Esophagus (tissue), 2 donors: ENCODE results near the gene MACF1. TPM values are rescaled to one million over a fixed set of nuclear protein-coding genes. Genes with fewer than 3 reads are reported as not detected.
A peak's percentile ranks its signal among the peaks of the same experiment; 100 is the strongest.

ENCODE experiments used
- H3K27ac ChIP-seq, 2 donors: one replicate each; pipeline ENCODE4 v1.5.1; 2013; ENCODE audit warnings: low read depth in 2 of 2, mild to moderate bottlenecking in 2 of 2, inconsistent platforms in 1 of 2, low read length in 1 of 2, moderate library complexity in 1 of 2
- H3K27me3 ChIP-seq, 2 donors: one replicate each; pipeline ENCODE4 v1.6.1; 2013; ENCODE audit warnings: low read length in 2 of 2, control low read depth in 1 of 2, mild to moderate bottlenecking in 1 of 2; ENCODE audit not compliant: insufficient read depth in 2 of 2, control insufficient read depth in 1 of 2
- H3K36me3 ChIP-seq, 2 donors: one replicate each; pipeline ENCODE4 v1.6.1; 2013; ENCODE audit warnings: low read length in 1 of 2; ENCODE audit not compliant: control insufficient read depth in 2 of 2, insufficient read depth in 2 of 2
- H3K4me1 ChIP-seq, 2 donors: one replicate each; pipeline ENCODE4 v1.6.1; 2013; ENCODE audit warnings: low read length in 1 of 2; ENCODE audit not compliant: control insufficient read depth in 2 of 2, insufficient read depth in 2 of 2
- H3K4me3 ChIP-seq, 2 donors: one replicate each; pipeline ENCODE4 v1.5.1; 2013; ENCODE audit warnings: low read length in 2 of 2, mild to moderate bottlenecking in 2 of 2, low read depth in 1 of 2, moderate library complexity in 1 of 2
- H3K9me3 ChIP-seq, 2 donors: one replicate each; pipeline ENCODE4 v1.6.1; 2013; ENCODE audit warnings: mild to moderate bottlenecking in 2 of 2, low read depth in 1 of 2, low read length in 1 of 2, moderate library complexity in 1 of 2; ENCODE audit not compliant: control insufficient read depth in 2 of 2, insufficient read depth in 1 of 2
- WGBS, 2 donors: extraction: QIAGEN DNeasy Blood & Tissue Kit; methylation state at CpG; one replicate each; pipeline ENCODE4 v1.1.7; 2013; 5-methylcytosine and 5-hydroxymethylcytosine counted together
- polyA plus RNA-seq, 2 donors: library from polyadenylated mRNA; stranded (reverse); fragments of 200-250 nt; gene quantifications; one replicate each; pipeline ENCODE4 v1.2.3, GENCODE V29; 2013
- donor health status: healthy with polysubstance abuse.
- donor health status: Bipolar disorder and iron deficiency.

The MACF1 gene
- polyA plus RNA-seq, 2 donors = 35.2 to 40.1 TPM

GRCh38 chr1:39310691-39311090 is 106.2 kb downstream of the MACF1 start:
- Histone ChIP-seq H3K36me3 (peaks cover 6 to 11% of the 10 kb centered on the region in 2 donors), H3K4me3 (no peak overlapping the region), H3K27ac (no peak overlapping the region), H3K27me3 (no peaks in the 10 kb centered on the region), H3K4me1 (no peaks in the 10 kb centered on the region), H3K9me3 (no peaks in the 10 kb centered on the region)
- WGBS, 2 donors = 79 to 83% methylated on average over 4 of the region's 4 CpGs

- Histone ChIP-seq H3K27ac (no peak overlapping the region), H3K4me3 (no peak overlapping the region), H3K27me3 (no peaks in the 10 kb centered on the region), H3K36me3 (peaks cover 11 to 20% of the 10 kb centered on the region in 2 donors), H3K9me3 (no peaks in the 10 kb centered on the region), H3K4me1 (no peaks in the 10 kb centered on the region)
- 80 to 87% methylated on average over 8 of the region's 8 CpGs for WGBS, 2 donors
Observed at GRCh38 chr1:39317111-39317510, 112.6 kb downstream of the MACF1 start.

GRCh38 chr1:39317910-39318633 is 113.6 kb downstream of the MACF1 start:
- Histone ChIP-seq H3K4me3 (no peak overlapping the region), H3K9me3 (no peaks in the 10 kb centered on the region), H3K4me1 (no peaks in the 10 kb centered on the region), H3K27ac (no peak overlapping the region), H3K27me3 (no peaks in the 10 kb centered on the region), H3K36me3 (peaks cover 17 to 19% of the 10 kb centered on the region in 2 donors)
- WGBS, 2 donors = 77 to 78% methylated on average over 6 of the region's 6 CpGs

GRCh38 chr1:39321979-39322378 is 117.5 kb downstream of the MACF1 start:
- Histone ChIP-seq H3K27ac (no peak overlapping the region), H3K4me1 (no peaks in the 10 kb centered on the region), H3K9me3 (no peaks in the 10 kb centered on the region), H3K4me3 (no peak overlapping the region), H3K36me3 (peaks cover 17 to 20% of the 10 kb centered on the region in 2 donors), H3K27me3 (no peaks in the 10 kb centered on the region)
- 90 to 96% methylated on average over 1 of the region's 1 CpG for WGBS, 2 donors

- Histone ChIP-seq H3K4me1 (no peaks in the 10 kb centered on the region), H3K27me3 (no peaks in the 10 kb centered on the region), H3K9me3 (no peaks in the 10 kb centered on the region), H3K36me3 (peaks cover 17% of the 10 kb centered on the region in 2 donors), H3K27ac (no peak overlapping the region), H3K4me3 (no peak overlapping the region)
- 84 to 87% methylated on average over 6 of the region's 6 CpGs for WGBS, 2 donors
Observed at GRCh38 chr1:39322431-39322830, 117.9 kb downstream of the MACF1 start.

GRCh38 chr1:39324888-39325287 is 120.4 kb downstream of the MACF1 start:
- H3K9me3 ChIP-seq = no peaks in the 10 kb centered on the region
- H3K4me1 ChIP-seq = no peaks in the 10 kb centered on the region
- WGBS, 2 donors = 92 to 96% methylated on average over 2 of the region's 2 CpGs
- no peaks in the 10 kb centered on the region for H3K27me3 ChIP-seq
- no peak overlapping the region for H3K4me3 ChIP-seq
- no peak overlapping the region for H3K27ac ChIP-seq
- H3K36me3 ChIP-seq = peaks cover 10 to 14% of the 10 kb centered on the region in 2 donors

GRCh38 chr1:39326836-39327235 is 122.3 kb downstream of the MACF1 start:
- no peaks in the 10 kb centered on the region for H3K27me3 ChIP-seq
- 91 to 96% methylated on average over 1 of the region's 1 CpG for WGBS, 2 donors
- no peaks in the 10 kb centered on the region for H3K9me3 ChIP-seq
- H3K27ac ChIP-seq = no peak overlapping the region
- H3K4me3 ChIP-seq = no peak overlapping the region
- peaks cover 17 to 19% of the 10 kb centered on the region in 2 donors for H3K36me3 ChIP-seq
- no peaks in the 10 kb centered on the region for H3K4me1 ChIP-seq

GRCh38 chr1:39328095-39328494 is 123.6 kb downstream of the MACF1 start:
- 64 to 75% methylated on average over 1 of the region's 1 CpG for WGBS, 2 donors
- Histone ChIP-seq H3K27ac (peak overlapping the region in 1 of 2 donors; percentile 19), H3K36me3 (peaks cover 13 to 16% of the 10 kb centered on the region in 2 donors), H3K4me3 (no peak overlapping the region), H3K4me1 (no peaks in the 10 kb centered on the region), H3K9me3 (no peaks in the 10 kb centered on the region), H3K27me3 (no peaks in the 10 kb centered on the region)

GRCh38 chr1:39328586-39329121 is 124.2 kb downstream of the MACF1 start:
- Histone ChIP-seq H3K36me3 (peaks cover 13 to 16% of the 10 kb centered on the region in 2 donors), H3K4me3 (no peak overlapping the region), H3K4me1 (no peaks in the 10 kb centered on the region), H3K27ac (peak overlapping the region in 1 of 2 donors; percentile 19), H3K9me3 (no peaks in the 10 kb centered on the region), H3K27me3 (no peaks in the 10 kb centered on the region)
- WGBS, 2 donors = 75 to 77% methylated on average over 4 of the region's 4 CpGs

- 94 to 95% methylated on average over 5 of the region's 5 CpGs for WGBS, 2 donors
- H3K27me3 ChIP-seq = no peaks in the 10 kb centered on the region
- H3K36me3 ChIP-seq = peaks cover 11 to 16% of the 10 kb centered on the region in 2 donors
- H3K4me3 ChIP-seq = no peak overlapping the region
- H3K27ac ChIP-seq = no peak overlapping the region
- H3K9me3 ChIP-seq = no peaks in the 10 kb centered on the region
- H3K4me1 ChIP-seq = no peaks in the 10 kb centered on the region
Observed at GRCh38 chr1:39331647-39332046, 127.2 kb downstream of the MACF1 start.
